SK-N-SH treated with all-trans-retinoic acid at 6 μM for 48 hours (cell line): ENCODE measurements around the gene MOK.

Experiments used
- ATAC-seq: fragments of 200-7000 bp; cut with Tn5 transposase; 3 replicates; pipeline ENCODE4 v1.9.1; 2020; ENCODE audit warnings: mild to moderate bottlenecking, moderate library complexity
- ARNTL ChIP-seq: fragments of 450-650 bp; formaldehyde crosslinking; IDR thresholded peaks from 2 replicates; pipeline ENCODE4 v1.5.0; 2020; ENCODE audit warnings: low read depth, mild to moderate bottlenecking, moderate library complexity, borderline replicate concordance
- BACH2 ChIP-seq: fragments of 250-450 bp; sonication (Bioruptor Pico); IDR thresholded peaks from 2 replicates; pipeline ENCODE4 v1.9.0; 2021; ENCODE audit warnings: mild to moderate bottlenecking, borderline replicate concordance
- CREB5 ChIP-seq: fragments of 250-450 bp; sonication (Bioruptor Pico); IDR thresholded peaks from 2 replicates; pipeline ENCODE4 v1.5.1; 2020; ENCODE audit warnings: low read depth, mild to moderate bottlenecking, moderate library complexity
- CSDC2 ChIP-seq: fragments of 250-450 bp; sonication (Bioruptor Pico); IDR thresholded peaks from 2 replicates; pipeline ENCODE4 v1.5.0; 2020; ENCODE audit warnings: mild to moderate bottlenecking, moderate library complexity
- CSRNP3 ChIP-seq: fragments of 250-450 bp; sonication (Bioruptor Pico); IDR thresholded peaks from 2 replicates; pipeline ENCODE4 v1.5.1; 2021; ENCODE audit warnings: mild to moderate bottlenecking, moderate library complexity
- ESRRG ChIP-seq: fragments of 250-450 bp; sonication (Bioruptor Pico); IDR thresholded peaks from 2 replicates; pipeline ENCODE4 v1.6.1; 2021; ENCODE audit warnings: mild to moderate bottlenecking
- GLIS3 ChIP-seq: fragments of 250-450 bp; sonication (Bioruptor Pico); IDR thresholded peaks from 2 replicates; pipeline ENCODE4 v1.5.0; 2020; ENCODE audit warnings: mild to moderate bottlenecking, moderate library complexity
- ISL1 ChIP-seq: fragments of 250-450 bp; sonication (Bioruptor Pico); IDR thresholded peaks from 2 replicates; pipeline ENCODE4 v2.1.2; 2022; ENCODE audit warnings: mild to moderate bottlenecking, moderate library complexity
- OSR1 ChIP-seq: fragments of 250-450 bp; sonication (Bioruptor Pico); IDR thresholded peaks from 2 replicates; pipeline ENCODE4 v1.8.0; 2022; ENCODE audit warnings: moderate library complexity, mild to moderate bottlenecking, inconsistent platforms
- PATZ1 ChIP-seq: fragments of 250-450 bp; sonication (Bioruptor Pico); IDR thresholded peaks from 2 replicates; pipeline ENCODE4 v1.8.0; 2020; ENCODE audit warnings: mild to moderate bottlenecking, moderate library complexity, borderline replicate concordance
- POU6F1 ChIP-seq: fragments of 250-450 bp; sonication (Bioruptor Pico); IDR thresholded peaks from 2 replicates; pipeline ENCODE4 v1.8.0; 2021; ENCODE audit warnings: low read depth, mild to moderate bottlenecking, moderate library complexity, borderline replicate concordance
- RARB ChIP-seq: fragments of 250-450 bp; sonication (Bioruptor Pico); IDR thresholded peaks from 2 replicates; pipeline ENCODE4 v1.8.0; 2021; ENCODE audit warnings: mild to moderate bottlenecking, moderate library complexity
- SNAI2 ChIP-seq: fragments of 250-450 bp; sonication (Bioruptor Pico); IDR thresholded peaks from 2 replicates; pipeline ENCODE4 v1.5.0; 2020; ENCODE audit warnings: mild to moderate bottlenecking, moderate library complexity
- TCF4 ChIP-seq: fragments of 250-450 bp; sonication (Bioruptor Pico); IDR thresholded peaks from 2 replicates; pipeline ENCODE4 v1.8.0; 2021; ENCODE audit warnings: mild to moderate bottlenecking, moderate library complexity, borderline replicate concordance
- TOX ChIP-seq: fragments of 250-450 bp; sonication (Bioruptor Pico); IDR thresholded peaks from 2 replicates; pipeline ENCODE4 v1.8.0; 2021; ENCODE audit warnings: mild to moderate bottlenecking, moderate library complexity, borderline replicate concordance
- TSHZ2 ChIP-seq: fragments of 250-450 bp; sonication (Bioruptor Pico); IDR thresholded peaks from 2 replicates; pipeline ENCODE4 v1.5.0; 2020; ENCODE audit warnings: mild to moderate bottlenecking, moderate library complexity
- ZC3H10 ChIP-seq: fragments of 250-450 bp; sonication (Bioruptor Pico); IDR thresholded peaks from 2 replicates; pipeline ENCODE4 v1.5.1; 2021; ENCODE audit warnings: mild to moderate bottlenecking, moderate library complexity
- ZFP3 ChIP-seq: fragments of 250-450 bp; sonication (Bioruptor Pico); IDR thresholded peaks from 2 replicates; pipeline ENCODE4 v1.5.0; 2020; ENCODE audit warnings: mild to moderate bottlenecking, moderate library complexity
- ZFP30 ChIP-seq: fragments of 450-650 bp; formaldehyde crosslinking; IDR thresholded peaks from 2 replicates; pipeline ENCODE4 v1.5.0; 2022; ENCODE audit warnings: mild to moderate bottlenecking, moderate library complexity
- ZNF565 ChIP-seq: fragments of 450-650 bp; formaldehyde crosslinking; conservative IDR thresholded peaks from 2 replicates; pipeline ENCODE4 v1.5.0; 2020; ENCODE audit warnings: low read depth, mild to moderate bottlenecking, moderate library complexity
- ZNF70 ChIP-seq: fragments of 450-650 bp; formaldehyde crosslinking; IDR thresholded peaks from 2 replicates; pipeline ENCODE4 v1.5.0; 2020; ENCODE audit warnings: mild to moderate bottlenecking, moderate library complexity
- ZNF8 ChIP-seq: fragments of 450-650 bp; formaldehyde crosslinking; IDR thresholded peaks from 2 replicates; pipeline ENCODE4 v1.5.0; 2020; ENCODE audit warnings: mild to moderate bottlenecking, moderate library complexity

MOK gene

GRCh38 chr14:102225936-102226335 is 79.0 kb downstream of the MOK start:
- TF ChIP-seq OSR1 (no peak), ISL1 (CRISPR knock-in tag) (no peak), ZFP30 (CRISPR knock-in tag) (no peak), ZFP3 (CRISPR knock-in tag) (no peak), ZNF565 (CRISPR knock-in tag) (no peak), TOX (CRISPR knock-in tag) (no peak), SNAI2 (CRISPR knock-in tag) (no peak), RARB (CRISPR knock-in tag) (no peak), CREB5 (no peak), ESRRG (no peak), ZNF70 (no peak)
- TF ChIP-seq, all 23 proteins: peak for 0
- no peak for ATAC-seq

GRCh38 chr14:102225386-102225785 is 79.6 kb downstream of the MOK start:
- no peak for ATAC-seq
- no peak for TF ChIP-seq ZNF70

GRCh38 chr14:102223682-102224081 is 81.3 kb downstream of the MOK start:
- TF ChIP-seq CSRNP3 (CRISPR knock-in tag) (no peak), TSHZ2 (CRISPR knock-in tag) (no peak), ESRRG (no peak), ZFP30 (CRISPR knock-in tag) (no peak), TOX (CRISPR knock-in tag) (no peak), CREB5 (no peak), POU6F1 (CRISPR knock-in tag) (no peak), OSR1 (no peak), CSDC2 (CRISPR knock-in tag) (no peak), ISL1 (CRISPR knock-in tag) (no peak), ZNF70 (no peak), ZC3H10 (CRISPR knock-in tag) (no peak), ARNTL (CRISPR knock-in tag) (no peak), TCF4 (CRISPR knock-in tag) (no peak), ZNF565 (CRISPR knock-in tag) (no peak), GLIS3 (CRISPR knock-in tag) (no peak), ZFP3 (CRISPR knock-in tag) (no peak), BACH2 (CRISPR knock-in tag) (no peak)
- no peak for ATAC-seq

GRCh38 chr14:102222751-102223150 is 82.2 kb downstream of the MOK start:
- TF ChIP-seq CSDC2 (CRISPR knock-in tag) (no peak), SNAI2 (CRISPR knock-in tag) (no peak), ZNF8 (CRISPR knock-in tag) (no peak), CSRNP3 (CRISPR knock-in tag) (no peak), RARB (CRISPR knock-in tag) (no peak), PATZ1 (CRISPR knock-in tag) (no peak), ESRRG (no peak), BACH2 (CRISPR knock-in tag) (no peak)
- TF ChIP-seq, all 23 proteins: peak for 0
- ATAC-seq, result no peak
